KMS-11 (cell line): ENCODE data around the gene SIRPA.

Experiments
- H2AFZ ChIP-seq: fragments of 200-600 bp; sonication (generic); 2 replicates; pipeline ENCODE4 v1.6.1; 2016; ENCODE audit warnings: antibody characterized with exemption, mixed run types, low read depth
- H3K27ac ChIP-seq: fragments of 200-600 bp; sonication (generic); 2 replicates; pipeline ENCODE4 v1.6.1; 2016; ENCODE audit warnings: mild to moderate bottlenecking, mixed run types
- H3K27me3 ChIP-seq: fragments of 200-600 bp; sonication (generic); 2 replicates; pipeline ENCODE4 v1.6.1; 2017; ENCODE audit warnings: mild to moderate bottlenecking, low read depth, mixed run types, moderate library complexity; ENCODE audit not compliant: insufficient read depth
- H3K36me3 ChIP-seq: fragments of 200-600 bp; sonication (generic); 2 replicates; pipeline ENCODE4 v1.6.1; 2017; ENCODE audit warnings: mild to moderate bottlenecking, mixed run types; ENCODE audit not compliant: insufficient read depth
- H3K4me1 ChIP-seq: fragments of 200-600 bp; sonication (generic); 2 replicates; pipeline ENCODE4 v1.6.1; 2016; ENCODE audit warnings: mild to moderate bottlenecking, low read depth, mixed run types; ENCODE audit not compliant: poor library complexity, severe bottlenecking
- H3K4me2 ChIP-seq: fragments of 200-600 bp; sonication (generic); 2 replicates; pipeline ENCODE4 v1.7.0; 2016; ENCODE audit warnings: mild to moderate bottlenecking, mixed run types
- H3K4me3 ChIP-seq: fragments of 200-600 bp; sonication (generic); IDR thresholded peaks from 2 replicates; pipeline ENCODE4 v1.6.1; 2017; ENCODE audit warnings: low read depth, low read length, mixed read lengths; ENCODE audit not compliant: insufficient read depth
- H3K79me2 ChIP-seq: fragments of 200-600 bp; sonication (generic); 2 replicates; pipeline ENCODE4 v1.6.1; 2016; ENCODE audit warnings: low read depth, mixed run types; ENCODE audit not compliant: insufficient read depth
- H3K9ac ChIP-seq: fragments of 200-600 bp; sonication (generic); 2 replicates; pipeline ENCODE4 v1.6.1; 2016; ENCODE audit warnings: mild to moderate bottlenecking, mixed run types
- H4K20me1 ChIP-seq: fragments of 200-600 bp; sonication (generic); 2 replicates; pipeline ENCODE4 v1.6.1; 2016; ENCODE audit warnings: mild to moderate bottlenecking, mixed run types; ENCODE audit not compliant: insufficient read depth
- TF ChIP-seq, protein P1 (sequence below): fragments of 200-600 bp; sonication (generic); conservative IDR thresholded peaks from 2 replicates; pipeline ENCODE4 v1.6.1; 2017; ENCODE audit warnings: low read depth, mild to moderate bottlenecking, antibody characterized with exemption, low read length, moderate library complexity, mixed read lengths

Gene SIRPA

DNA sequence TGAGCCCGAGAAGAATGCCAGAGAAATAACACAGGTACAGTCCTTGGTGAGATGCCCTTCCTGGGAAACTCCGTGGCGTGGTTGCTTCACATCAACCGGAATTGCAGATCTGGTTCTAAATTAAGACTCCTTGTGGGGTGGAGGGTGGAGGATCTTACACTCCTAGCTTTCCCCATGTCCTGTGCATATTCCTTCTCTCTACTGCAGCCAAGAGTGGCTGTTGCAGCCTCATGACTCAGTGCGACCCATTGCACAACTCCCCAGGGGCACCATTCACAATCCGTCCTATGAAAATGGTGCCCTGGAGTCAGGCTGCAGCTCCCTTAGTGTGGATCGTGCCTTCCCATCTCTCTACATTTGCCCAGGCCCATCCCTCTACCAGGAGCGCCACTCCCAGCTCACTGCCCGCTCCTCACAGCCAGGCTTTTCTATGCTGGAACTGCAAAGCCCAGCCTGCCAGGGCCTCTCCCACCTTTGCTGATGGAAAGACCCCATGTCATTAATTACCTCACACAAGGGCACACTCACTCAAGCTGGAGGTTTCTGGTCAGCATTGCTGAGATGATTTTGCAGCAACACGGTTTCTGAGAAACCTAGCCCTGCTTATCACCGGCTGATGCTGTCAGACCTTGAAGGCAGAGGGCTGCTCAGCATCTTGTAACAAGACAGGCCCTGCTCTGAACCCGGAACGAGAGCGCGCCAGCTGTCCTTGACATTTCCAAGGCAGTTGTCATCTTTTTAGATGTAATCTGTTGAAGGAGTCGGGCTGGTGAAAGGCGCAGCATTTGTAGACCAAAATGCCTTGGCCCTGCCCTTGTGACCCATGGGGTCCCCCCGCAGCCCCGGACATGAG lies 39.7 kb downstream of the SIRPA start:
- Histone ChIP-seq H4K20me1 (no peaks in the 10 kb centered on the region), H3K36me3 (no peaks in the 10 kb centered on the region), H3K4me2 (no peak overlapping the region), H3K27me3 (no peaks in the 10 kb centered on the region), H3K4me3 (no peak overlapping the region), H3K27ac (no peak overlapping the region), H3K4me1 (no peaks in the 10 kb centered on the region), H3K9ac (no peak overlapping the region), H3K79me2 (no peaks in the 10 kb centered on the region), H2AFZ (no peak overlapping the region)
- TF ChIP-seq, protein P1, sequence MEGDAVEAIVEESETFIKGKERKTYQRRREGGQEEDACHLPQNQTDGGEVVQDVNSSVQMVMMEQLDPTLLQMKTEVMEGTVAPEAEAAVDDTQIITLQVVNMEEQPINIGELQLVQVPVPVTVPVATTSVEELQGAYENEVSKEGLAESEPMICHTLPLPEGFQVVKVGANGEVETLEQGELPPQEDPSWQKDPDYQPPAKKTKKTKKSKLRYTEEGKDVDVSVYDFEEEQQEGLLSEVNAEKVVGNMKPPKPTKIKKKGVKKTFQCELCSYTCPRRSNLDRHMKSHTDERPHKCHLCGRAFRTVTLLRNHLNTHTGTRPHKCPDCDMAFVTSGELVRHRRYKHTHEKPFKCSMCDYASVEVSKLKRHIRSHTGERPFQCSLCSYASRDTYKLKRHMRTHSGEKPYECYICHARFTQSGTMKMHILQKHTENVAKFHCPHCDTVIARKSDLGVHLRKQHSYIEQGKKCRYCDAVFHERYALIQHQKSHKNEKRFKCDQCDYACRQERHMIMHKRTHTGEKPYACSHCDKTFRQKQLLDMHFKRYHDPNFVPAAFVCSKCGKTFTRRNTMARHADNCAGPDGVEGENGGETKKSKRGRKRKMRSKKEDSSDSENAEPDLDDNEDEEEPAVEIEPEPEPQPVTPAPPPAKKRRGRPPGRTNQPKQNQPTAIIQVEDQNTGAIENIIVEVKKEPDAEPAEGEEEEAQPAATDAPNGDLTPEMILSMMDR, result no peak

DNA sequence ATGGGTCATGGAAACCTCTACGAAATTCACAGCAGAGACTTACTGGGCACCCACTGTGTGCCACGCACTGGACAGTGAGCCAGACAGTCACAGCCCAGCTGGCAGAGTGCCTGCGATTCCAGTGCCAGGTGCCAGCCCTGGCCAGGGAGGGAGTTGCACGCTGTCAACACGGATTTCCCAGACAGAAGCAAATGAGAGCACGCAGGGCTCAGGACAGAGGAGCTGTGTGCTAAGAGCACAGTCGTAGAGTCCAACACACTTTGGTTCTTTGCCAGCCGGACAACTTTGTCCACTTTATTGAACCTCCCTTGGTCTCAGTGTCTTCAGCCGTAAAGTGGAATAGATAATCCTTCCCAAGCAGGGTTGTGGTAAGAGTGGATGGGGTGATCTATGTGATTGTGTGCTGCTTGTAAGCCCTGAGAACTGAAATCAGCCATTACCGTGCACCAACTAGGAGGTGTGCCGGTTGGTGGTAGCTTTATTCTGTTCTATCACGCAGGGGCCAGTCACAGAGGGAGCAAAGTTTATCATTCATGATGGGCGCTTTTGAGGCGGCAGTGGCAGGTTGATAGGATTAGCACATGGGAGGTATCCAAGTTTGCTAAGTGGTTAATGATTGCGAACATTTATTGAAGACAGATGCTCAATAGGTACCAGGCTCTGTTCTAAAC lies 40.6 kb downstream of the SIRPA start:
- Histone ChIP-seq H3K36me3 (no peaks in the 10 kb centered on the region), H2AFZ (no peak overlapping the region), H4K20me1 (no peaks in the 10 kb centered on the region), H3K4me3 (no peak overlapping the region), H3K79me2 (no peaks in the 10 kb centered on the region), H3K27ac (no peak overlapping the region), H3K4me2 (no peak overlapping the region), H3K9ac (no peak overlapping the region), H3K4me1 (no peaks in the 10 kb centered on the region), H3K27me3 (no peaks in the 10 kb centered on the region)
- TF ChIP-seq, protein P1, result no peak

DNA sequence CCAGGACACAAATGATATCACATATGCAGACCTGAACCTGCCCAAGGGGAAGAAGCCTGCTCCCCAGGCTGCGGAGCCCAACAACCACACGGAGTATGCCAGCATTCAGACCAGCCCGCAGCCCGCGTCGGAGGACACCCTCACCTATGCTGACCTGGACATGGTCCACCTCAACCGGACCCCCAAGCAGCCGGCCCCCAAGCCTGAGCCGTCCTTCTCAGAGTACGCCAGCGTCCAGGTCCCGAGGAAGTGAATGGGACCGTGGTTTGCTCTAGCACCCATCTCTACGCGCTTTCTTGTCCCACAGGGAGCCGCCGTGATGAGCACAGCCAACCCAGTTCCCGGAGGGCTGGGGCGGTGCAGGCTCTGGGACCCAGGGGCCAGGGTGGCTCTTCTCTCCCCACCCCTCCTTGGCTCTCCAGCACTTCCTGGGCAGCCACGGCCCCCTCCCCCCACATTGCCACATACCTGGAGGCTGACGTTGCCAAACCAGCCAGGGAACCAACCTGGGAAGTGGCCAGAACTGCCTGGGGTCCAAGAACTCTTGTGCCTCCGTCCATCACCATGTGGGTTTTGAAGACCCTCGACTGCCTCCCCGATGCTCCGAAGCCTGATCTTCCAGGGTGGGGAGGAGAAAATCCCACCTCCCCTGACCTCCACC lies 42.2 kb downstream of the SIRPA start:
- H2AFZ ChIP-seq, result no peak overlapping the region
- H3K27ac ChIP-seq, result no peak overlapping the region
- H3K4me2 ChIP-seq, result no peak overlapping the region
- TF ChIP-seq, protein P1, result no peak
- no peaks in the 10 kb centered on the region for H3K36me3 ChIP-seq
- H3K4me1 ChIP-seq, result no peaks in the 10 kb centered on the region
- H3K4me3 ChIP-seq, result no peak overlapping the region
- H3K9ac ChIP-seq, result no peak overlapping the region
- no peaks in the 10 kb centered on the region for H3K27me3 ChIP-seq
- no peaks in the 10 kb centered on the region for H4K20me1 ChIP-seq
- H3K79me2 ChIP-seq, result no peaks in the 10 kb centered on the region

DNA sequence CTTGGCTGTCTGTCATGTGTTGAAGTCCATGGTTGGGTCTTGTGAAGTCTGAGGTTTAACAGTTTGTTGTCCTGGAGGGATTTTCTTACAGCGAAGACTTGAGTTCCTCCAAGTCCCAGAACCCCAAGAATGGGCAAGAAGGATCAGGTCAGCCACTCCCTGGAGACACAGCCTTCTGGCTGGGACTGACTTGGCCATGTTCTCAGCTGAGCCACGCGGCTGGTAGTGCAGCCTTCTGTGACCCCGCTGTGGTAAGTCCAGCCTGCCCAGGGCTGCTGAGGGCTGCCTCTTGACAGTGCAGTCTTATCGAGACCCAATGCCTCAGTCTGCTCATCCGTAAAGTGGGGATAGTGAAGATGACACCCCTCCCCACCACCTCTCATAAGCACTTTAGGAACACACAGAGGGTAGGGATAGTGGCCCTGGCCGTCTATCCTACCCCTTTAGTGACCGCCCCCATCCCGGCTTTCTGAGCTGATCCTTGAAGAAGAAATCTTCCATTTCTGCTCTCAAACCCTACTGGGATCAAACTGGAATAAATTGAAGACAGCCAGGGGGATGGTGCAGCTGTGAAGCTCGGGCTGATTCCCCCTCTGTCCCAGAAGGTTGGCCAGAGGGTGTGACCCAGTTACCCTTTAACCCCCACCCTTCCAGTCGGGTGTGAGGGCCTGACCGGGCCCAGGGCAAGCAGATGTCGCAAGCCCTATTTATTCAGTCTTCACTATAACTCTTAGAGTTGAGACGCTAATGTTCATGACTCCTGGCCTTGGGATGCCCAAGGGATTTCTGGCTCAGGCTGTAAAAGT lies 43.5 kb downstream of the SIRPA start:
- Histone ChIP-seq H3K36me3 (no peaks in the 10 kb centered on the region), H3K79me2 (no peaks in the 10 kb centered on the region), H3K27ac (no peak overlapping the region), H3K9ac (no peak overlapping the region), H4K20me1 (no peaks in the 10 kb centered on the region), H3K4me1 (no peaks in the 10 kb centered on the region), H3K4me3 (no peak overlapping the region), H3K4me2 (no peak overlapping the region), H3K27me3 (no peaks in the 10 kb centered on the region), H2AFZ (no peak overlapping the region)
- TF ChIP-seq, protein P1, result no peak
